ENCODE results near the gene BCL2L1.
A peak's percentile ranks its signal among the peaks of the same experiment; 100 is the strongest.
"Not testable (repeated sequence)": the region's sequence is repeated elsewhere in the genome, so short reads cannot be mapped to it uniquely, and the experiment has no call there.

Gene BCL2L1

DNA sequence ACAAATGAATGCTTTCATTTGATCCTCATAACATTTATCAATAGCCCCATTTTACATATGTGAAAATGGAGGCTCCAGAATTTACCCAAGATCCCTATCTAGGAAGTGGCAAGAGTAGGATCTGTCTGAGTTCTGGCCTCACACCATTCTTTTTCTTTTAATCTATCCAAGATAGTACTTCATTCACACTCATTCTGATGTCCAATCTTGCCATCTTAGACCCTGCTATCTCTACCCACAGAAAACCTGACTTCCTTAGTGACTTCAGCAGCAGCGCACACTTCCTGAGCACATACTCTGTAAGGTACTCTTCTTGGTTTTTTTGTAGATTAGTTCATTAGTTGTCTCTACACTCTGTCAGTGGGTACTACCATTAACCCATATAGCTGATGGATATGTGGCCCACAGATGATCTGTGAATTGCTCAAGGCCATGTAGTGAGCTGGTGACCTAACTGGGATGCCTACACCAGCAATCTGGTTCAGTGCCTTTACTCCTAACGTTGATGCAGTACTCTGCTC, 48.7 kb downstream of the BCL2L1 start:
- DNase-seq, result no peak

DNA sequence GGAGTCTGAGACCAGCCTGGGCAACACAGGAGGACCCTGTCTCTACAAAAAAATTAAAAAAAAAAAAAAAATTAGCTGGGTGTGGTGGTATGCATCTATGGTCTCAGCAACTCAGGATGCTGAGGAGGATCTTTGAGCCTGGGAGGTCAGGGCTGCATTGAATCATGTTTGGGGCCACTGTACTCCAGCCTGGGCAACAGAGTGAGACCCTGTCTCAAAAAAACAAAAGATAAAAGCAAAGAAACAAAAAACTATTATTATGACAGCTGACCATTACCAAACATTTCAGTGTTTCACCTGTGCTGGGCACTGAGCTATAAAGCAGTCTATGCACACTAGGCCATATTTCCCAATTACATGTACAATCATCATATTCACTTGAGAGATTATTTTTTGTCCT, 49.2 kb downstream of the BCL2L1 start:
- no peak for DNase-seq

- DNase-seq, result no peak
These were observed 51.3 kb downstream of the BCL2L1 start for GRCh38 chr20:31671324-31671723.

DNA sequence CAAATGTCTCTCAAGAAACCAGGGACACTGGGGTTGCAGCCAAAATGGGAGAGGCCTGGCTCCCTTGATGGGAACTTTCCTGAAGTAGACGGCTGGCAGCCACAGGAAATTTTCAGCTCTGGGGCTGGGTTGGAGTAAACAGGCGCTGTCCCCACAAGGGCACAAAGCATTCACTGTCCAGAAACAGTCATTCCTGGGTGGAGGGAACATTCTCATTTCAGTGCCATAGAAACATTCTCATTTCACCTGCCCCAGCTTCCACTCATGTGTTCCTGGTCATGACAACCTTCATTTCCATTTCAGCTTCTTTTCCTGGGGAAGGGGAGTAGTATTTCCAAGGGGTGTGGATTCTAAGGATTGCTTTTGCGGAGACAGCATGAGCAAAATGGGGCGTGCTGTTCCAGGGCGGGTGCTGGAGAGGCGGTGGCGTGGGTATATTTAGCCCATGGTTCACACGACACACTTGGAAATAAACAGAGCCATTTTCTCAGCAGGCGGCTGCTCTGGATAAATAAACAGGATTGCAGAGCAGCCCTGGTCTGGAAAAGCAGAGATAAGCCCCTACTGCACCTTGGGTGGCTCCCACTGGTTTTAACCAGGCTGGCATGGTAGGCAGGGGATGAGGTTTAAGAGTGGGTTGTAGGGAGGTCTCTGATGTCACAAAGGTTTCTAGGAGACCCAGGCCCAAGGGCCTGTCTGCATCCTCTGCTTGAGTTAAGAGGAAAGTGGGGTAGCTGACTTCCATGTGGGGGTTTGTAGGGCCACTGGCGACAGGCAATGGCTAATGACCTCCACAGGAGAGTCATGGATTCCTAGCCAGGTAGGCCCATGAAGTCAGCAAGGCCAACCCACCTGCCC, 52.1 kb downstream of the BCL2L1 start:
- DNase-seq, result peak; percentile 77

GRCh38 chr20:31669876-31670275, 52.8 kb downstream of the BCL2L1 start:
- no peak for DNase-seq

DNA sequence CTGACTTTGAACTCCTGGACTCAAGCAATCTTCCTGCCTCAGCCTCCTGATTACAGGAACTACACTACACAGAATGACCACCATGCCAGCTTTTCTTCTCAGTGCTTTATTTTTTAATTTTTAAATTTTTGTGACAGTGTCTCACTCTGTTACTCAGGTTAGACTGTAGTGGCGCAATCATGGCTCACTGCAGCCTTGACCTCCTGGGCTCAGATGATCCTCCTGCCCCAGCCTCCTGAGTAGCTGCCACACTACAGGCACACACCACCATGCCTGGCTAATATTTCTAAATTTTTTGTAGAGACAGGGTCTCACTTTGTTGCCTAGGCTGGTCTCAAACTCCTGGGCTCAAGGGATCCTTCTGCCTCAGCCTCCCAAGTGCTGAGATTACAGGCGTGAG, 53.7 kb downstream of the BCL2L1 start:
- DNase-seq, result not testable (repeated sequence)

- DNase-seq, result no peak
These were observed 55.1 kb downstream of the BCL2L1 start for GRCh38 chr20:31667315-31668285.

DNA sequence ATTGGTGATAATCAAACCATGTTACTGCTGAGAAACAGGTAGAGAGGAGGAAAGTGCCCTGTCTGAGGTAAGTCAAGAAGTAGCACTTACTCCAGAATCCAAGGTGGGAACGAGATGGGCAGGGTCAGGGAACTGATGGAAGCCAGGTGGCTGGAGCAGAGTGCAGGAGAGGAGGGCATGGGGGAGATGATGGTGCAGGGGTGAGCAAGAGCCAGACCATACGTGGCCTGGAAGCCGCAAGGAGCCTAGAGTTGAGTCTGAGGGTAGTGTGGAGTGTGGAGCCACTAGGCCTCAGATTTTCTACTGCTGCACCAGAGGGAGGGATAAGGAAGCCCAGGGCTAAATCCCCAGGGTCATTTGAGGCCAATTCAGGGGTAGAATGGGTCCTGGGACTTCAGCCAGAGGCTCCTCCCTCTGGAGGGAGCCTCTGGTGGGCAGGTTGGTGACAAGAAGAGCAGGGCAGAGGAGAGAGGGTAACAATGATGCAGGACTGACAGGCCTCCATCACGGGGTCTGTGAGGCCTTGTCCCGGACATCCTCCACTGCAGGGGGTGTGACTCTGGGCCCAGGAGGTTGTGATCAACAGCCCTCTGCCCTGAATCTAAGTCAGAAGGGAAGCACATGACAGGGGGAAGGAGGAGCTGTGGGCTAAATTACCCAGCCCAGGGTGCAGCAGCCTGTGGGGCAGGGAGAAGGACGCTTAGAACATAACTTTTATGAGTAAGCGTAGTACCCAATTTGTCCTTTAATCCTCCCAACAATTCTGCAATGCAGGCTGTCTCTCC, 56.2 kb downstream of the BCL2L1 start:
- DNase-seq, result no peak

DNA sequence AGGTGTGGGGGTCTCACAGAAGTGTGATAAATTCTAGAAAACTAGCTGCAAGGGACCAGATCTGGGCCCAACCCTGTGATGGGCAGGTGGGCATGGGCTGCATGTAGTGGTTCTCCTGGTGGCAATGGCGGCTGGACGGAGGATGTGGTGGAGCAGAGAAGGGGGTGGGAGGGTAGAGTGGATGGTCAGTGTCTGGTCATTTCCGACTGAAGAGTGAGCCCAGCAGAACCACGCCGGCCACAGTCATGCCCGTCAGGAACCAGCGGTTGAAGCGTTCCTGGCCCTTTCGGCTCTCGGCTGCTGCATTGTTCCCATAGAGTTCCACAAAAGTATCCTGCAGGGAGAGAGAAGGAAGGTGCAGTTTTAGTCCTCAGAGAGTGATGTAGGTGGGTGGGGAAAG, 56.9 kb downstream of the BCL2L1 start:
- DNase-seq, result no peak

GRCh38 chr20:31664696-31665354, 57.8 kb downstream of the BCL2L1 start:
- no peak for DNase-seq

GRCh38 chr20:31663838-31664695, 58.6 kb downstream of the BCL2L1 start:
- DNase-seq, result peak; percentile 68

- DNase-seq, result no peak
These were observed 59.2 kb downstream of the BCL2L1 start for GRCh38 chr20:31663524-31663837.

DNA sequence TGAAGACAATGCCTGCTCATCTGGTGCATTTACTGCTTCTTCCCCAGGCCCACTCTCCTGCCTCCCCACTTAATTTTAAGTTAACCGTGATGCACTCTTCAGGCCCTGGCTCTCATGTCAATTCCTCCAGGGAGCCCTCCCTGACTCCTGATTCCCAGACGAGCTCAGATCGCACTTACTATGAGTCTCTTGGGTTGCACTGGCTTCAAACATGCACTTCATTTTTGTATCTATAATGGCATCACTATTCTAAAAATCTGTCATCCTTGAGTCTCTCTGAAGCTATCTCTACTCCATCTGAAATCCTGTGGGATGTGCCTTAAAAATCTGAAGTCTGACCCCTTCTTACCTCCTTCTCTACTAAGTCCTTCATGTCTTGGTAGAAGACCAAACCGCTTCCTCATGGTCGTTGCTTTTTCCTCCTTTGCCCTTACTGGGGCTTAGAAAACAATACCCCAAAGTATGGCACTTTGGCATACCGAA, 60.3 kb downstream of the BCL2L1 start:
- DNase-seq, result no peak

DNA sequence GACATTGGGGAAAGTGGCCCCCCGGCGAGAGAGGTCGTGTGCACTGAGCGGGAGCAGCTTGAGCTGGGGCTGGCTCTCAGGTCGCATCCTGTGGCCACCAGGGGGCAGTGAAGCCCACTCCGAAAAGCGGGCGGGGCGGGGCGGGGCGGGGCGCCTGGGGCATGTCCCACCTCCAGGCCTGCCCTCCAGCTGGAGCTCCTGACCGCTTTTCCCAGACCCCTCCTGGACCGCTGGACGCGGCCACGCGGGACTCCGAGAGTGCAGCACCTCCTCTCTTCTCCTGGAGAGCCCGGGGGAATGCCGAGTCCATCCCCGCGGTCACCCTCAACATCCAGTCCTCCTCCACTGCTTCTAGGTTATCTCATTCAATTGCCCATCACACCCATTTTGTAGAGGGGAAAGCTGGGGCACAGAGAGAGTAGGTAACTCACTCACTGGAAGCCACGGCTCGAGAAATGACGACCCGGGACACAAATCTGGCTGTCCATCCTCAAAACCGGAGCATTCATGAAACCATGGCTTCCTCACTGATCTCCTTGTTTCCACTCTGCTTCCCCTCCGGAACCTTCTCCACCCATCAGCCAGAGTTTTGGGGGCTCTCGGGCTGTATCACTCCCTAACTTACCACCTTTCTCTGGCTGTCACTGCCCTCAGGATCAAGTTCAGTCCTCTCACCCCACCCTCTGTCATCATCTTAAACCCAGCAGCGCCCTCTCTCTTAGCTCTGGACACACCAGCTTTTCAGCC, 60.9 kb downstream of the BCL2L1 start:
- peak; percentile 72 for DNase-seq

DNA sequence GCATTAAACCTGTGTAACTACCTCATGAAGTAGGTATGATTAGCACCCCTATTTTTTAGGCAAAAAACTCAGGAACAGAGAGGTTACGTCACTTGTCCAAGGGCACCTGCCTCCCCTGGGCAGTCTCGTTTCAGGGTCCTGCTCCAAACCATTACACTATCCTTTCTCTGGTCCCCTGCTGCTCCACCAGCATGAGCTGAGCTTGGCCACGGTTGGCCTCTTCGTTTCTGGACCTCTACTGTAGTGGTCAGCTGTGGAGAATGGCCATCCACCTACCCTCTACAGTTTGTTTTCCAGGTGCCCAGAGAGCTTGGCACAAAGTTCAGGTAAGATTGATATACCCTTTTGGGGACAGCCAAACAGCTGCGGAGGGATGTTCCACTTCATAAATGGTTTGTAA, 68.1 kb downstream of the BCL2L1 start:
- DNase-seq, result no peak

DNA sequence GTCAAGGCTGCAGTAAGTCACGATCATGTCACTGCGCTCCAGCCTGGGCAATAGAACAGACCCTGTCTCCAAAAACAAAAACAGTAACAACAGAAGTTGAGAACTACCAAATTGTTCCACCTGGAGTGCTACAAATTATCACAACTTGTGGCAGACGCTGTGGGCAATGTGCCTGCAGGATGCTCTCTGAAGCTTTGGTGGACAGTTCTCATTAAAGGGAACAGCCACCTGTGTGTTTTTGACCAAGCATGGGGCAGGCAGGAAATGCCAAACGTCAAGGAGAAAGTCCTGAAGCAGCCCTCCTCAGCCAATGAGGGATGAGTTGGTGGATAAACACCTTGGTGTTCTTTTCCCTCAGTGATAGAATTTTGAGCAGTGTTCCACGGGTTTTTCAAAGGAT, 69.1 kb downstream of the BCL2L1 start:
- no peak for DNase-seq

DNA sequence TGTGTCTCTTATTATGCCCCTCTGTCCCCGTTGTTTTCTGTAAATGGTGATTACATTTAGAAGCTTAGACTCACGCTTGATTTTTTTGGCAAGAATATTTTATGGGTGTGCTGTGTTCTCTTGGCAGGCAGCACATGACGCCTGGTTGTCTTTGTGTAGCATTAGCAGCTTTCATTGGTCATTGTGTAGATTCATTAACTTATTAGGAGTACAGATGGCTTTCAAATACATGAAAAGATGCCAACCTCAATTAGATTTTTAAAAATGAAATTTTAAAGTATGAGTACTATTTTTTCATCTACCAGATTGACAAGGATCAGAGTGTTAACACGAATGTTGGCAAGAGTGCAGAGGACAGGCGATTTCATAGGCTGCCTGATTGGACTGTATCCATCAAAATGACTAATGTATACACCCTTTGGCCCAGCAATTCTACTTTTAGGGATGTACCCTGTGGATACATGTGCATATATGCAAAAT, 69.7 kb downstream of the BCL2L1 start:
- DNase-seq, result no peak

- not testable (repeated sequence) for DNase-seq
These were observed 74.6 kb downstream of the BCL2L1 start for GRCh38 chr20:31648104-31648503.

- DNase-seq, result no peak
These were observed 78.0 kb downstream of the BCL2L1 start for GRCh38 chr20:31644701-31645100.

DNA sequence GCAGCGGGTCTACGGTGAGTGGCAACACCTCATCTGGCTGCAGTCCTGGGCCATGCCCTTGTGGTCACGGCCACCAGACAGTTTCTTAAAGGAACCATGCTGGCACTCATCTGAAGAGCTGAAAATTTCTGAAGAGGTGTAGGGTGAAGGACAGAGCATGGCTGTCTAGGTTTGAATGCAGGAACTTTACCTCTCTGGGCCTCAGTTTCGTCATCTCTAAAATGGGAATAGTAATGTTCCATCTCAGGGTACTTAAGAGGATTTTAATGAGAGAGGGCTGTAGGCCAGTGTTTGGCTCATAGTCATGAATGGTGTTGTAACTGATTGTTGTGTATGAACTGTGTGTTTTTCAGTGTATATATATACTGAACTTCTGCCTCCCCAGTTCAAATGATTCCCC, 79.1 kb downstream of the BCL2L1 start:
- DNase-seq, result no peak
